IMR-90 (cell line): ENCODE results near the gene AXIN2. TPM values are rescaled to one million over a fixed set of nuclear protein-coding genes. Genes with fewer than 3 reads are reported as not detected.

Experiments used
- ATAC-seq: fragments of 200-7000 bp; cut with Tn5 transposase; 2 replicates; pipeline ENCODE4 v1.9.1; 2020; ENCODE audit warnings: low read depth, mild to moderate bottlenecking, moderate library complexity
- BruUV-seq: library from RNA; stranded (reverse); fragments of 400-500 nt; replicated peaks from 2 replicates; lab custom pipeline; 2021; lab: Mats Ljungman, UMichigan
- CTCF ChIA-PET: fragments of 300-600 bp; formaldehyde crosslinking; extraction: SDS; loops from one replicate; lab custom pipeline; 2021; ENCODE audit warnings: antibody characterized with exemption; lab: Yijun Ruan, JAX
- POLR2A ChIA-PET: fragments of 300-600 bp; sonication (Branson Sonifier 250); formaldehyde crosslinking; loops from one replicate; lab custom pipeline; 2022; ENCODE audit warnings: antibody characterized with exemption; ENCODE audit not compliant: unreplicated experiment; lab: Charles Lee
- DNase-seq: peaks from one replicate; pipeline ENCODE4 v3.0.0; 2013
- H2AFZ ChIP-seq: replicated peaks from 2 replicates; pipeline ENCODE3; 2013; ENCODE audit warnings: low read length, mild to moderate bottlenecking; ENCODE audit not compliant: poor library complexity
- H2AK5ac ChIP-seq: 2 replicates; pipeline ENCODE4 v1.6.1; 2013; ENCODE audit warnings: low read depth, low read length, inconsistent platforms
- H2AK9ac ChIP-seq: replicated peaks from 2 replicates; pipeline ENCODE3; 2013; ENCODE audit warnings: mild to moderate bottlenecking, low read depth, low read length, moderate library complexity; ENCODE audit not compliant: poor library complexity
- H2BK120ac ChIP-seq: 2 replicates; pipeline ENCODE4 v1.6.1; 2013; ENCODE audit warnings: low read depth, low read length, inconsistent platforms
- H2BK15ac ChIP-seq: 3 replicates; pipeline ENCODE4 v1.6.1; 2013; ENCODE audit warnings: low read depth, low read length, inconsistent platforms
- H2BK20ac ChIP-seq: 2 replicates; pipeline ENCODE4 v1.6.1; 2013; ENCODE audit warnings: low read depth, mild to moderate bottlenecking, inconsistent platforms, low read length, moderate library complexity
- H2BK5ac ChIP-seq: 2 replicates; pipeline ENCODE4 v1.6.1; 2013; ENCODE audit warnings: mild to moderate bottlenecking, low read depth, low read length, inconsistent platforms; ENCODE audit not compliant: poor library complexity, severe bottlenecking
- H3K14ac ChIP-seq: replicated peaks from 2 replicates; pipeline ENCODE4 v1.6.1; 2013; ENCODE audit warnings: low read depth, low read length, inconsistent platforms
- H3K18ac ChIP-seq: 2 replicates; pipeline ENCODE4 v1.6.1; 2013; ENCODE audit warnings: low read depth, low read length, control low read depth
- H3K23ac ChIP-seq: 2 replicates; pipeline ENCODE4 v1.6.1; 2013; ENCODE audit warnings: low read depth, low read length, inconsistent platforms
- H3K27ac ChIP-seq: 2 replicates; pipeline ENCODE4 v1.5.1; 2013; ENCODE audit warnings: mild to moderate bottlenecking, control low read depth, low read length; ENCODE audit not compliant: insufficient read depth
- H3K27me3 ChIP-seq: 2 replicates; pipeline ENCODE4 v1.6.1; 2013; ENCODE audit warnings: low read length; ENCODE audit not compliant: control insufficient read depth, insufficient read depth
- H3K36me3 ChIP-seq: 2 replicates; pipeline ENCODE4 v1.6.1; 2013; ENCODE audit warnings: low read length, mixed read lengths; ENCODE audit not compliant: control insufficient read depth, insufficient read depth
- H3K4ac ChIP-seq: 2 replicates; pipeline ENCODE4 v1.6.1; 2013; ENCODE audit warnings: low read depth, low read length, inconsistent platforms
- H3K4me1 ChIP-seq: 2 replicates; pipeline ENCODE4 v1.6.1; 2013; ENCODE audit warnings: low read length, mixed read lengths; ENCODE audit not compliant: control insufficient read depth, insufficient read depth
- H3K4me2 ChIP-seq: 2 replicates; pipeline ENCODE4 v1.6.1; 2013; ENCODE audit warnings: low read depth, mild to moderate bottlenecking, control low read depth, low read length, moderate library complexity
- H3K4me3 ChIP-seq: 2 replicates; pipeline ENCODE4 v1.5.1; 2013; ENCODE audit warnings: low read depth, mild to moderate bottlenecking, control low read depth, low read length, moderate library complexity; ENCODE audit not compliant: insufficient read depth
- H3K56ac ChIP-seq: 2 replicates; pipeline ENCODE4 v1.6.1; 2013; ENCODE audit warnings: low read length, inconsistent platforms; ENCODE audit not compliant: insufficient read depth; ENCODE audit errors: extremely low read depth
- H3K79me1 ChIP-seq, 2 experiments: 2 replicates each; pipeline ENCODE4 v1.6.1; 2013; ENCODE audit warnings: low read length in 2 of 2, inconsistent platforms in 1 of 2, low read depth in 1 of 2
- H3K9ac ChIP-seq: 2 replicates; pipeline ENCODE4 v1.6.1; 2013; ENCODE audit warnings: low read depth, low read length, control low read depth
- H3K9me1 ChIP-seq: 2 replicates; pipeline ENCODE4 v1.6.1; 2013; ENCODE audit warnings: low read length, inconsistent platforms; ENCODE audit not compliant: insufficient read depth
- H3K9me3 ChIP-seq: 2 replicates; pipeline ENCODE4 v1.6.1; 2013; ENCODE audit warnings: low read length; ENCODE audit not compliant: control insufficient read depth, insufficient read depth
- H4K20me1 ChIP-seq: 2 replicates; pipeline ENCODE4 v1.6.1; 2013; ENCODE audit warnings: low read length, inconsistent platforms; ENCODE audit not compliant: insufficient read depth
- H4K5ac ChIP-seq: 2 replicates; pipeline ENCODE4 v1.6.1; 2013; ENCODE audit warnings: mild to moderate bottlenecking, low read depth, low read length, control low read depth
- H4K8ac ChIP-seq, 2 experiments: 2 replicates each; pipeline ENCODE4 v1.6.1; 2013; ENCODE audit warnings: low read depth in 2 of 2, low read length in 2 of 2, control low read depth in 1 of 2, inconsistent platforms in 1 of 2
- H4K91ac ChIP-seq: 2 replicates; pipeline ENCODE4 v1.6.1; 2013; ENCODE audit warnings: low read depth, low read length, inconsistent platforms; ENCODE audit not compliant: insufficient read depth
- BHLHE40 ChIP-seq: fragments of 150-350 bp; IDR thresholded peaks from 2 replicates; pipeline ENCODE4 v1.6.1; 2016; ENCODE audit warnings: mild to moderate bottlenecking, low read depth, low read length
- CEBPB ChIP-seq: IDR thresholded peaks from 2 replicates; pipeline ENCODE4 v1.6.1; 2012; ENCODE audit warnings: low read depth, low read length, improper control_type of control experiment
- CHD1 ChIP-seq: IDR thresholded peaks from 2 replicates; pipeline ENCODE4 v1.6.1; 2012; ENCODE audit warnings: low read depth, low read length, improper control_type of control experiment
- CTCF ChIP-seq: conservative IDR thresholded peaks from 2 replicates; pipeline ENCODE4 v1.5.1; 2012; ENCODE audit warnings: mild to moderate bottlenecking, low read depth, low read length, improper control_type of control experiment
- ELK1 ChIP-seq: fragments of 150-350 bp; IDR thresholded peaks from 2 replicates; pipeline ENCODE4 v1.6.1; 2016; ENCODE audit warnings: low read depth, mild to moderate bottlenecking, low read length, moderate library complexity, borderline replicate concordance
- FOS ChIP-seq: fragments of 150-350 bp; IDR thresholded peaks from 2 replicates; pipeline ENCODE4 v1.6.1; 2016; ENCODE audit warnings: low read depth, low read length
- MAFK ChIP-seq: IDR thresholded peaks from 2 replicates; pipeline ENCODE4 v1.6.1; 2012; ENCODE audit warnings: low read depth, low read length, improper control_type of control experiment
- MXI1 ChIP-seq: IDR thresholded peaks from 2 replicates; pipeline ENCODE4 v1.6.1; 2012; ENCODE audit warnings: low read depth, mild to moderate bottlenecking, low read length, moderate library complexity, borderline replicate concordance
- NFE2L2 ChIP-seq: fragments of 150-350 bp; IDR thresholded peaks from 2 replicates; pipeline ENCODE4 v1.6.1; 2016; ENCODE audit warnings: low read depth, mild to moderate bottlenecking, low read length
- POLR2A ChIP-seq: IDR thresholded peaks from 2 replicates; pipeline ENCODE4 v1.6.1; 2012; ENCODE audit warnings: mild to moderate bottlenecking, low read depth, low read length
- RAD21 ChIP-seq: IDR thresholded peaks from 2 replicates; pipeline ENCODE4 v1.6.1; 2012; ENCODE audit warnings: low read length, improper control_type of control experiment
- RCOR1 ChIP-seq: IDR thresholded peaks from 2 replicates; pipeline ENCODE4 v1.6.1; 2012; ENCODE audit warnings: mild to moderate bottlenecking, low read length, improper control_type of control experiment; ENCODE audit not compliant: insufficient replicate concordance
- USF2 ChIP-seq: fragments of 150-350 bp; IDR thresholded peaks from 2 replicates; pipeline ENCODE4 v1.6.1; 2017; ENCODE audit warnings: mild to moderate bottlenecking, antibody characterized with exemption, low read length, low read depth
- WGBS, 2 experiments: methylation state at CpG; one replicate each; pipeline versions ENCODE4 v1.1.5 to v1.1.7; 2013; ENCODE audit warnings: missing lambda C conversion rate in 2 of 2; ENCODE audit not compliant: insufficient read length in 1 of 2; ENCODE audit errors: extremely low coverage in 2 of 2; 5-methylcytosine and 5-hydroxymethylcytosine counted together
- dilution Hi-C: fragments of 300-500 bp; cut with HindIII; formaldehyde crosslinking; loops from one replicate; pipeline ENCODE4 v1.14.3; 2018; ENCODE audit warnings: low sequenced_read_pairs; ENCODE audit not compliant: unreplicated experiment
- in situ Hi-C: fragments of 300-500 bp; cut with MboI; formaldehyde crosslinking; loops from 3 replicates; pipeline ENCODE4 v1.14.3; 2019; ENCODE audit warnings: low sequenced_read_pairs, inconsistent platforms, mixed read lengths
- intact Hi-C: fragments of 100-400 bp; cut with micrococcal nuclease; formaldehyde crosslinking; loops from 2 replicates; pipeline ENCODE4 v1.10.0; 2022
- polyA plus RNA-seq, 3 experiments: library from polyadenylated mRNA; depleted of rRNA; stranded (reverse); fragments of >200 nt; gene quantifications; 2 replicates each; pipeline ENCODE4 v1.2.3, GENCODE V29; 2012; ENCODE audit warnings: low replicate concordance in 1 of 3
- total RNA-seq: library from RNA; depleted of rRNA; stranded (reverse); fragments of >200 nt; gene quantifications from 2 replicates; pipeline ENCODE4 v1.2.3, GENCODE V29; 2012

AXIN2 gene
- total and polyA plus RNA-seq, 2 of the 4 experiments (the other 2 are of a cell fraction) = 0.91 to 1.8 TPM

- no peak for TF ChIP-seq FOS
Observed at GRCh38 chr17:65545705-65546523, 15.5 kb downstream of the AXIN2 start (continued).

GRCh38 chr17:65544672-65545071 is 16.8 kb downstream of the AXIN2 start:
- H2AFZ ChIP-seq = no peak overlapping the region
- ATAC-seq = no peak
- H3K27ac ChIP-seq = no peak overlapping the region
- CTCF ChIA-PET = no interaction called here
- peaks cover 14% of the 10 kb centered on the region; the same call in 1 of the 2 replicates for H3K36me3 ChIP-seq
- no peak overlapping the region for H3K18ac ChIP-seq
- H3K9me1 ChIP-seq = peaks cover 3% of the 10 kb centered on the region; the same call in 1 of the 2 replicates
- no peak overlapping the region for H4K91ac ChIP-seq
- dilution Hi-C loops = no loop called here
- no peak overlapping the region for H4K5ac ChIP-seq
- no peak overlapping the region for H3K9ac ChIP-seq
- H3K23ac ChIP-seq = no peak overlapping the region
- H3K9me3 ChIP-seq = no peaks in the 10 kb centered on the region
- H4K20me1 ChIP-seq = no peaks in the 10 kb centered on the region
- in situ Hi-C loops = no loop called here
- intact Hi-C loops = no loop called here
- no peak overlapping the region for H3K14ac ChIP-seq
- H3K4ac ChIP-seq = no peak overlapping the region
- H2AK5ac ChIP-seq = no peak overlapping the region
- no peaks in the 10 kb centered on the region for H3K27me3 ChIP-seq
- WGBS, 2 experiments = 33% methylated on average over 4 of the region's 11 CpGs; no CpG with 5 or more reads in 1 of the 2 experiments
- H2BK120ac ChIP-seq = no peak overlapping the region
- DNase-seq = no peak
- no TSS peak for BruUV-seq
- H4K8ac ChIP-seq = no peak overlapping the region
- H3K56ac ChIP-seq = no peak overlapping the region
- H3K4me3 ChIP-seq = no peak overlapping the region
- peaks cover 5% of the 10 kb centered on the region; the same call in 1 of the 2 replicates for H3K4me1 ChIP-seq
- H2BK15ac ChIP-seq = no peak overlapping the region
- H3K4me2 ChIP-seq = no peak overlapping the region
- H3K79me1 ChIP-seq = no peaks in the 10 kb centered on the region
- H2BK5ac ChIP-seq = no peak overlapping the region
- H2AK9ac ChIP-seq = no peak overlapping the region
- POLR2A ChIA-PET = no interaction called here
- H2BK20ac ChIP-seq = no peak overlapping the region
- TF ChIP-seq FOS = no peak
- no peak for TF ChIP-seq MAFK
- TF ChIP-seq RAD21 = no peak
- no peak for TF ChIP-seq CHD1
- TF ChIP-seq ELK1 = no peak
- no peak for TF ChIP-seq MXI1
- no peak for TF ChIP-seq CTCF
- no peak for TF ChIP-seq RCOR1
- no peak for TF ChIP-seq USF2
- no peak for TF ChIP-seq POLR2A
- TF ChIP-seq CEBPB = no peak
- no peak for TF ChIP-seq NFE2L2
- TF ChIP-seq BHLHE40 = no peak
